ENCODE measurements around the gene OTUD4. TPM values are rescaled to one million over a fixed set of nuclear protein-coding genes. Genes with fewer than 3 reads are reported as not detected.
A peak's percentile ranks its signal among the peaks of the same experiment; 100 is the strongest.

OTUD4 gene
- total and polyA plus RNA-seq, 9 of the 15 experiments (the other 6 are each of a cell fraction or from before 2014, with no cell fraction given), result 4.2 to 29.0 (median 24.8) TPM

- peak; percentile 59; the same call in 1 of the 2 replicates for TF ChIP-seq HMBOX1 (IDR thresholded peaks at IDR 0.05)
- TF ChIP-seq USF1 (CRISPR knock-in tag; IDR thresholded peaks at IDR 0.05), result no peak
- no peak for TF ChIP-seq PREB (CRISPR knock-in tag; IDR thresholded peaks at IDR 0.05)
- TF ChIP-seq CBX1 (IDR thresholded peaks at IDR 0.05; ENCODE audit: low read depth), result no peak
- 0 out of 2 replicates have a peak, but pooled peaks have one; percentile 11 for TF ChIP-seq PKNOX1 (IDR thresholded peaks at IDR 0.05)
- TF ChIP-seq PHF21A (IDR thresholded peaks at IDR 0.05; ENCODE audit: borderline replicate concordance, low read depth), result peak; percentile 64; the same call in 1 of the 2 replicates
Observed at GRCh38 chr4:145183023-145183422, 2.6 kb upstream of the OTUD4 start (continued).

- no peak overlapping the region for H3K4me2 ChIP-seq (ENCODE audit: insufficient read depth, low read length)
- no TSS peak for BruUV-seq (replicated peaks)
- H3K9ac ChIP-seq (ENCODE audit: insufficient read depth in 1 of 2, low read depth in 2 of 2, low read length in 2 of 2), result no peak overlapping the region
- no peak for FAIRE-seq
- no peak overlapping the region for H3K4me3 ChIP-seq
- POLR2A ChIA-PET, result no interaction called here
- H3K9me3 ChIP-seq (replicated peaks; ENCODE audit: control insufficient read depth, insufficient read depth, low read depth, low read length), result no peaks in the 10 kb centered on the region; the same call in 1 of the 2 replicates
- H3K4me1 ChIP-seq (replicated peaks in 1 of 2; ENCODE audit: control insufficient read depth in 2 of 2, insufficient read depth in 2 of 2, low read length in 2 of 2), result peaks cover 15 to 19% of the 10 kb centered on the region in 2 experiments
- H3K79me2 ChIP-seq (ENCODE audit: control insufficient read depth, insufficient read depth, low read length), result peaks cover 35% of the 10 kb centered on the region
- in situ Hi-C loops (cut with MboI), result no loop called here
- no peak for DNase-seq (ENCODE audit: extremely low read depth in 1 of 4, low spot score in 3 of 4)
- H3K27ac ChIP-seq (ENCODE audit: extremely low read depth, low read depth, low read length), result no peak overlapping the region
- peaks cover 4% of the 10 kb centered on the region; the same call in 1 of the 2 replicates for H4K20me1 ChIP-seq (replicated peaks; ENCODE audit: control insufficient read depth, insufficient read depth, low read length)
- H2AFZ ChIP-seq (ENCODE audit: low read depth, low read length), result peak overlapping the region; percentile 38
- H3K27me3 ChIP-seq (ENCODE audit: control insufficient read depth in 2 of 2, insufficient read depth in 2 of 2, low read length in 2 of 2), result no peaks in the 10 kb centered on the region
- no peaks in the 10 kb centered on the region for H3K9me1 ChIP-seq (ENCODE audit: control insufficient read depth, insufficient read depth, low read length)
- ATAC-seq, result no peak
- 90% methylated on average over 2 of the region's 2 CpGs for WGBS (ENCODE audit: insufficient coverage, low coverage, missing lambda C conversion rate)
- intact Hi-C loops (cut with micrococcal nuclease), result no loop called here
- CTCF ChIA-PET (ENCODE audit: low intra/inter-chr PET ratio), result no interaction called here
- H3K36me3 ChIP-seq (ENCODE audit: control insufficient read depth, insufficient read depth, low read length), result peaks cover under 1% of the 10 kb centered on the region; the same call in 2 of the 3 replicates
- TF ChIP-seq FOXK2 (conservative IDR thresholded peaks at IDR 0.05 in 1 of 2, IDR thresholded peaks at IDR 0.05 in 1 of 2; ENCODE audit: low read depth in 2 of 2) (no peak), CBX2 (IDR thresholded peaks at IDR 0.05; ENCODE audit: insufficient read depth, low read length, poor library complexity, severe bottlenecking) (no peak), ZNF830 (CRISPR knock-in tag; IDR thresholded peaks at IDR 0.05) (no peak), FOXA1 (IDR thresholded peaks at IDR 0.05; ENCODE audit: borderline replicate concordance) (no peak), SIN3B (IDR thresholded peaks at IDR 0.05; ENCODE audit: low read depth) (no peak), ELK3 (CRISPR knock-in tag; IDR thresholded peaks at IDR 0.05) (no peak), GTF3C2 (IDR thresholded peaks at IDR 0.05; ENCODE audit: borderline replicate concordance, extremely low read depth, insufficient read length) (no peak)
Observed at GRCh38 chr4:145182222-145182621, 1.8 kb upstream of the OTUD4 start.

All from K562 (cell line).